Gastrocnemius medialis (tissue), 4 donors: ENCODE measurements around the gene TXNL4A.

ENCODE experiments used
- CTCF ChIP-seq, 5 experiments: fragments of 450-650 bp in 3 of 5; fragments of 200-600 bp in 2 of 5; sonication (generic) in 2 of 5; IDR thresholded peaks in 4 of 5; conservative IDR thresholded peaks in 1 of 5; 1 replicate in 4 of 5; 2 replicates in 1 of 5; pipeline ENCODE4 v1.5.1; 2016 to 2019; ENCODE audit warnings: antibody characterized with exemption in 5 of 5, mild to moderate bottlenecking in 3 of 5, moderate library complexity in 3 of 5
- POLR2A ChIP-seq, 2 donors: fragments of 450-650 bp; IDR thresholded peaks; one replicate each; pipeline ENCODE4 v1.6.1; 2017; ENCODE audit warnings: antibody characterized with exemption in 2 of 2, mild to moderate bottlenecking in 2 of 2, moderate library complexity in 2 of 2

GRCh38 chr18:79940126-79940813, 48.1 kb downstream of the TXNL4A start:
- TF ChIP-seq CTCF (IDR thresholded peaks at IDR 0.05 in 4 of 5, conservative IDR thresholded peaks at IDR 0.05 in 1 of 5) (no peak), POLR2A (IDR thresholded peaks at IDR 0.05) (no peak)
